GM19438 (cell line): ENCODE measurements around the gene DSE.

Experiments
- ATAC-seq: cut with Tn5 transposase; IDR thresholded peaks from one replicate; pipeline ENCODE4 v1.9.1; 2021; ENCODE audit warnings: low read depth; ENCODE audit not compliant: unreplicated experiment

The DSE gene

GRCh38 chr6:116406678-116407345 lies 36.1 kb downstream of the DSE start:
- ATAC-seq, result no peak

GRCh38 chr6:116408491-116408890 lies 37.7 kb downstream of the DSE start:
- ATAC-seq, result peak; percentile 43

- peak; percentile 63 for ATAC-seq
These were observed 39.0 kb downstream of the DSE start for GRCh38 chr6:116409756-116410155.

GRCh38 chr6:116411284-116411623 lies 40.5 kb downstream of the DSE start:
- ATAC-seq, result no peak

- no peak for ATAC-seq
These were observed 41.5 kb downstream of the DSE start for GRCh38 chr6:116412270-116412669.

- ATAC-seq, result no peak
These were observed 42.6 kb downstream of the DSE start for GRCh38 chr6:116413357-116413756.

GRCh38 chr6:116417661-116418060 lies 46.9 kb downstream of the DSE start:
- no peak for ATAC-seq

GRCh38 chr6:116419069-116419786 lies 48.5 kb downstream of the DSE start:
- no peak for ATAC-seq

- no peak for ATAC-seq
These were observed 49.6 kb downstream of the DSE start for GRCh38 chr6:116420341-116420740.

GRCh38 chr6:116422238-116422637 lies 51.5 kb downstream of the DSE start:
- ATAC-seq, result no peak

- ATAC-seq, result no peak
These were observed 53.3 kb downstream of the DSE start for GRCh38 chr6:116424001-116424400.

GRCh38 chr6:116426551-116426950 lies 55.8 kb downstream of the DSE start:
- no peak for ATAC-seq

GRCh38 chr6:116429111-116429510 lies 58.4 kb downstream of the DSE start:
- ATAC-seq, result no peak

- no peak for ATAC-seq
These were observed 60.1 kb downstream of the DSE start for GRCh38 chr6:116430860-116431259.

- ATAC-seq, result no peak
These were observed 61.3 kb downstream of the DSE start for GRCh38 chr6:116431964-116432595.

GRCh38 chr6:116433206-116433712 lies 62.5 kb downstream of the DSE start:
- no peak for ATAC-seq

GRCh38 chr6:116434056-116434725 lies 63.4 kb downstream of the DSE start:
- no peak for ATAC-seq

GRCh38 chr6:116436586-116436985 lies 65.8 kb downstream of the DSE start:
- no peak for ATAC-seq

- ATAC-seq, result no peak
These were observed 66.9 kb downstream of the DSE start for GRCh38 chr6:116437656-116438055.

GRCh38 chr6:116438590-116439448 lies 68.1 kb downstream of the DSE start:
- ATAC-seq, result no peak
